ENCODE measurements around the gene CACNB2.
A peak's percentile ranks its signal among the peaks of the same experiment; 100 is the strongest.

CACNB2 gene

DNA sequence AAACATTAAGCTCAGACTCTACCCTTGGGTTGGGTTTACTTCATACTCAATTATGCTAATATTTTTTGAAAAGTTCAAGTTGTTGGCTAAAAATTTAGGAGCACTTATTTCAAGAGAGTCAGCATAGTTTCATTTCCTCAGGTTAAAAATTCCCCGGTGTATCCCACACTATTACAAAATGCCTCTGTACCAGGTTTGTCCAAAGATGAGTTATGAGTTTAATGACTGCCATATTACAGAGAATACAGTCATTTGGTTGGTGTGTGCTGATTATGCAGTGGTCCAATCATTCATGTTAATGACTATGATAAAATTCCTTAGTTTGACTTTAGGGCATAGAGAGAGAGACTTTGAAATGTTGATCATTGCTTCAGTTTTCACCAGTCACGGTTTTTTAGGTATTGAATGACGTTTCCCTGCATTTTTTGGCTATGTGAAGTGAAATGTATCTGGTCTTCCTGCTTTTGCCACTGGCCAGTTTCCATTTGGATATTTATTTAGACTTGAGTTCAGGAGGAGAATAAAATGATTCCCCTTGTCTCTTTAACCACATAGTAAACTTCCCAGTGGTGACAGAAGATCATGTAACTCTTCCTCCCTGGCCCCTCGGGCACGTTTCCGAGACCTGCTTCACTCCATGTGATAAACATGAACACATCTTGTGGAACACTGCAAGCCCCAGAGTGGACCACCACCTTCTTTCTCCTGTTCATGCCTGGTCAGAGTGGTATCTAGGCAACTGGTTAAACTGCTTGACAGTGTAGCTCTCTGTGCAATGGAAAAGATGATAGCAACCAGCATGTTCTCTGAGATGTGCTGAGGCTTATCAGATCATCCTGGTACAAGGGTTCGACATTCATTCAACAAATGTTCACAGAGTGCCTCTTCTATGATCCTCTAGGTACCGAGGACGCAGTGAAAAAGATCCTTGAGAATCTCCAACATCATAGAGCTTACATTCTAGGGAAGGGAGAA, 153.6 kb downstream of the CACNB2 start:
- DNase-seq = no peak

DNA sequence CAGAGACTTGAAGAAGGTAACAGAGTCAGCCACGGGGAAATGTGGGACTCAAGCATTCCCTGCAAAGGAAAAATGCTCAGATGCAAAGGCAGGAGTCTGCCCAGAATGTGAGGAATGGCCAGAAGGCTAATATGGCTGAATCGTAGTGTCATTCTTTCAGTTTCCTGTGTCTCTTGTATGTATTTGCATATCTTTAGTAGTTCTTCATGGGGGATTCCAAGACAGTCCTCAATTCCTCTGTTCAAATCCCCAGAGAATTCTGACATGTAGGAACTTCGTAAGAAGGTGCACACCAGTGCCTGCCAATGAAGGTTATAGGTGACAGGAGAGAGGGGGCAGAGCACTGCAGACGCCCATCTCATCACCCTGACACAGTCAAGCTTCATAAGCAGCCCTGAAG, 154.4 kb downstream of the CACNB2 start:
- no peak for DNase-seq

DNA sequence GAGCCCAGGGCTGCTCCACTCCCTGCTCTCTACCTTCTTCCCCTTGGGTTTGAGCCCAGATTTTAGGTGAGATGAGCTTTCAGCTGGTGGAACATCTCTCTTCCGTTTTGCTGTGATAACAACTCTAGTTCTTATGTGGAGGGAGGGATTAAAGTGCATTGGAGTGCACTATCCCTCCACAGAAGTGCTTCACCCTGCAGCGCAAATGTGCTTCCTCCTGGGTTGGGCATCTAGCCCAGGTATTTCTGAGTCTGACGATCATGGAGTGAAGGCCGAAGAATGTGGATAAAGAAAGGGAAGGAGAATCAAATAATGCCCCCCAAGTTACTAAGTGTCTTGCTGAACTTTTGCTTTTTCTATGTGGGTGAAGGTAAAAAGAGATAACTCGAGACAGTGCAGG, 157.4 kb downstream of the CACNB2 start:
- no peak for DNase-seq

DNA sequence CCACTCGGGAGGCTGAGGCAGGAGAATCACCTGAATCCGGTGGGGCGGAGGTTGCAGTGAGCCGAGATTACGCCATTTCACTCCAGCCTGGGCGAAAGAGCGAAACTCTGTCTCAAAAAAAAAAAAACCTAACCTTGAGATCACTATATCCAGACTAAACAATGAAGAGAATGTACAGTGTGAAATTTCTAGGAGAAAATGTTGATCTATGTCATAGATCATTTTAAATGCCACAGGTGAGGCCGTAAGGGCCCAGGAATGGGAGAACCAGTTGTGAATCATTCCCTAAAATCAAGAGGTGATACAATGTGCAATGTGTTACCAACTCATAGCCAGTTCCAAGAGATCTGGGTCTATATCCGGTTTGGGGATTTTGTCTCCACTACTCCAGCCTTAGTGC, 158.0 kb downstream of the CACNB2 start:
- no peak for DNase-seq

DNA sequence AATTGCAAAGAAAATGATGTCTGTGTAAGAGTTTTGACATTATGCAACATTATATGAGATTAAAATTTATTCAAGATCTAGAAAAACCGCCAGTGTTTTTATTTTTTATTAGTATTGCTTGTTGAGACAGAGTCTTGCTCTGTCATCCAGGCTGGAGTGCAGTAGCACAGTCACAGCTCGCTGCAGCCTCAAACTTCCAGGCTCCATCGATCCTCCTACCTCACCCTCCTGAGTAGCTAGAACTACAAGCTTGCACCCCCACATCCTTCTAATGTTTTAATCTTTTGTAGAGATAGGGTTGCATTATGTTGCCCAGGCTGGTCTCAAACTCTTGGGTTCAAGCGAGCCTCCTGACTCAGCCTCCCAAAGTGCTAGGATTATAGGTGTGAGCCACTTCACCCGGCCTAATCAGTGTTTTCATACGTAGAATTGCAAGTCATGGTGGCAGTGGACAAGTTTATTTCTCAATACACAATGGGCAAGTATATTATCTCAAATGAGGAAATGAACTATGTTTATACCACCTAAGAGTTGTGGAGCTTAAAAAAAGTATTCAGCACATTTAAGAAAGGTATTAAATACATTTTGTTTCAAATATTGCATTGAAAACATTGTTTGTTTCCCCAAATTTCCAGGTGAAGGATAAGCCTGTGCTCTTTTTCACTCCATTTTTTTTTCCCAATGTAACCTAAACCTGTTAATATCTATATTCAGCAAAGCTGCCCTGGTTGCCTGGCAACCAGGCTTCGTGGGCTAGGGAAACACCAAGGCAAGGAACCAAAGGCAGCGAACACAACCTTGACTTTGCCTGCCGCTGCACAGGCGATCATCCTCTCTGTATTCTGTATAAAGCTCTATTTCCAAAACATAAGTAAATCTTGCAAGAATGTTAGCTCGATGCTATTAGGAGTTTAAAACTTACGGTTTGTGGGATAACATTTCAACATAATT, 163.9 kb downstream of the CACNB2 start:
- DNase-seq = peak in 3 of 4 experiments; percentile 35 to 45 (median 39)

DNA sequence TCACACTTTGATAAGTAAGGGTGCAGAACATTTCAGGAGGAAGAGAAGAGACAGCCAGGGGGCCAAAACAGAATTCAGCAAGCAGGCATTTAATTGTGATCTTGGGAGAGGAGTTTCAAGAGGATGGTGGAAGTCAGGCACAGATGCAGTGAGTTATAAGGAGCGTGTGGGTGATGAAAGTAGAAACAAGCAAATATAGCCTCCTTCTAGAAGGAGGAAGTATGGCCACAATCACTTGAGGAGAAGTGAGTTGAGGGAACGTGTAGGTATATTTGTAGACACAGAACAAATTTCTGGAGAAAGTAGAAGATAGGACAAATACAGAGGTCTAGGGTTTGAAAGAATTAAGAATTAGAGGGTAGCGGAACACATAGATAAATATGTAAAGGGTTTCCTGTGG, 165.8 kb downstream of the CACNB2 start:
- peak; percentile 17 to 61 (median 41) for DNase-seq

DNA sequence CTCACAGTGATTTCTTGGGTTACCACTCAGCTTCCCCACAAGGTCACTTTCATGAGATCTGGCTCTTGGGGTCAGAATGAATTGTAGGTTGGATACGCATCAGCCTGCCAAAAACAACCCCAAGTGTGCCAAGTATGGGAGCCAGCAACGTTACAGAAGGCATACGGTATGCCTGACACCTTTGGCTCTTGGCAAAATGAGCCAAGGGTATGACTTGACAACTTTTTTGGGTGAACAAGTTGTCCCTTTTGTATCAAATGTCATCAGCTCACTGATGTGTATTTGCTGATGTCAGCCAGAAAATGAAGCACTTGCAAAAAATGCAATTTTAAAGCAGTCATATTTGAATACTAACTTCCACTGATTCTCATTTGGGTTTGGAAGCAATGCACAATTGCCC, 168.4 kb downstream of the CACNB2 start:
- no peak for DNase-seq

DNA sequence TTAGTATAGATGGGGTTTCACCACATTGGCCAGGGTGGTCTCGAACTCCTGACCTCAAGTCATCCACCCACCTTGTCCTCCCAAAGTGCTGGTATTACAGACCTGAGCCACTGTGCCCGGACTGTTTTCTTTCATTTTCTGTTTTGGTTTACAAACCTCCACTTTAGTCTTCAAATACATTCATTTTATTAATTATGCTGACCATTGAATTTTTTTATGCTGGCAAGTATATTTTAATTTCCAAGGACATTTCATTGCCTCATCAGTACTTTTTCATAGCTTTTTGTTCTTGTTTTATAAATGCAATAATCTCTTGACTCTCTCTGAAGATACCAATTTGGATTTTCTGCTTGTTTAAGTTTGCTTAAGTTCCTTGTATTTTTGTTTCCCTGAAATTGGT, 170.5 kb downstream of the CACNB2 start:
- no peak for DNase-seq

DNA sequence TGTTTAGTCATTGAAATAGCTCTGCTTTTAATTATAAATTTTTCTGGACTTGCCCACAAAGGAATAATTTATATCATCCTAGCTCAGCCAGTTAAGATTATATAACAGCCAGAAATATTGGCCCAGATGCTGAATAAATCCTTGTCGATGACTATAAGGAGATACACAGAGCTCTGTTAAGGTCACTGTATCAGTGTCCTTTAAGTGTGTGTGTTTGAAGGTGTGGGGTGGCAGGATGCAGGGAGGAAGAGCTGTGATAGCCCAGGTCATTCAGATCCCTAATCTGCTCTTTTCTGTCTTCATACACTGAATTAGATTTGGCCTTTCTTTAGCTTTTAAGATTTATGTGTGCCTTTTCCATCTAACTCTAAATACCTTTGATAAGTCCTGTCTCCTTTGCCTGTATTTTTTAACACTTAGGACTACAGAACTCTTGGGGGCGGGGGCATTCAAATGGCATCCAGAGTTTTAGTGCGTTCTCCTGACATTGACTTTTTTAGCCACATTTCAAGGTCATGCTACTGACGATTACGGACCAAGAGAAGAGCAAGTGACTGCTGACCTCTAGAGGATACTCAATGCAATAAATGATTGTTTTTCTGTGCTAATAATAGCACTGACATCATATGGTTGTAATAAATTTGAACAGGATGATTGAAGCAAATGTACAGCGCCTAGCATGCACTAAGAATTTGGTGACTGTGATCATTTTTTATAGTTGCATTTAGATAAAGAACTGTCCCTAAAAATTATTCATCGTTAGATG, 172.3 kb downstream of the CACNB2 start:
- DNase-seq = peak; percentile 29 to 74 (median 54)

DNA sequence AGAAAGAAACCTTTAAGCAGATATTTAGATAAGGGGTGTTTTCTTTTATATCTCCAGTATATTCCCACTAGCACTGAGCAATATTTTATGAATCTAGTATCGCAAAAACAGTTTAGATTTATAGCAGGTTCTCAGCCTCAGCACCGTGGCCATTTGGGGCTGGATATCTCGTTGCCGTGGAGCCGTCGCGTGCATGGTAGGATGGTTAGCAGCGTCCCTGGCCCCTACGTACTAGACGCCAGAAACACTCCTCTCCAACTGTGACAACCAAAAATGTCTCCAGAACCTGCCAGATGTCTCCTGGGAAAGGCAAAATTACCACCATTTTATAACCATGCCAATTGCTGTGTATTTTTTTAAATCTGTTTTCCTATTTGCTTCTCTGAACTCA, 172.9 kb downstream of the CACNB2 start:
- no peak for DNase-seq

DNA sequence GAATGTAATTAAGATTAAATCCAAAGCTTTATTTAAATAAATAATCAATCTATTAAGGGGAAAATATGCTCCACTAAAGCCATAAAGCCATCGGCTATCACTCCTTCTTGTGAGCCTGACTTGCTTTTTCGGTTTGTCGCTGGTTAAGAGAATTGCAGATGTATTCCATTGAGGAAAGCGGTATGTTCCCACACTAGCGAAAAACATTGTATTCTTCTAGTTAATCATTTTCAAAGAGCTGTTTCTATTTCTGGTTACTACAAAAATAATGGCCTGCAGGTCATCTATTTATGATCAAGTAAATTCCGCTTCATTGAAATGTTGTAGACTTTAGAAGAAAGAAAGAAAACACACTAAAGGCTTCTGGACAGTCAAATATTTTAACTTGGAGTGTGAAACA, 173.4 kb downstream of the CACNB2 start:
- no peak for DNase-seq

DNA sequence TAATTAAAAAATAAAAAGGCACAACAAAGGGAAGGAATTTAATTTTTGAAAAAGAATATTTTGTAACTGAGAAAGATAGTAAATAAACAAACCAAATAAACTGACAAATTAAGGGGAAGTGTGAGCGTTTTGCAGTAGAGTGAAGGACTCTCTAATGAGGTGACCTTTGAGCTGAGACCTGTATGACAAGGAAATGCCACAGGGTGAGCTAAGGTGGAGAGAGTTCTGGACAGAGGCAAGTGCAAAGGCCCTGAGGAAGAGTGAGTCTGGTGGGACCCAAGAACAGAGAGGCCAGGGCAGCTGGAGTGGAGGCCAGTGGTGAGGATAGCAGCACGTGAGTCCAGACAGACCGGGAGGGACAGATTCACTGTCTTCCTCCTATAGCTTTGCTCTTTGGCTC, 179.4 kb downstream of the CACNB2 start:
- no peak for DNase-seq

DNA sequence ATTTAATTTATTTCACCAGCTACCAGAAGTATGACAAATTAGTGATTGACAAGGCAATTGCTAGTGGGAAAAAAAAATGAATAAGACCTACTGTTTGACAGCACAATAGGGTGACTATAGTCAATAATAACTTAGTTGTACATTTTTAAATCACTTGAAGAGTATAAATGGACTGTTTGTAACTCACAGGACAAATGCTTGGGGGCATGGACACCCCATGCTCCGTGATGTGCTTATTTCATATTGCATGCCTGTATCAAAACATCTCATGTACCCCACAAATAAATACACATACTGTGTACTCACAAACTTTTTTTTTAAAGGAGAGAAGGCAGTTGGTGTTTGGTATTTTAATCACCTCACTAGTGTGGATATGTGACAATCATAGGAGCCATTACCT, 181.1 kb downstream of the CACNB2 start:
- no peak for DNase-seq

DNA sequence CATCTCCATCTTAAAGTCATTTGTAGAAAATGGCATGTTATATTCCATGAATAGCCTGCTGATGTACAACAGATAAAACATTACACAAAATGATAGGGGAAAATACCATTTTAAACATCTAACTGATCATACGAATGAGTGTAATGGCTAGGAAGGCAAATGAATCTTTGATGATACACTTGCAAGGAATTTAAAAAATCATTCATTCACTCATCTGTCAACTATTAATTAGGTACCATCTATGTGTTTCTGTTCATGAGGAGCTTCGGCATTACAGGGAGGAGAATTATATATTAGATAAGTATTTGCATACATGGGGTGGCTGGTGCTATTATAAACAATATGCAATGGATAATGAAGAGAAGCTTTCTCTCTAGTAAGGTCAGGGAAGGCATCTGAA, 183.7 kb downstream of the CACNB2 start:
- no peak for DNase-seq

DNA sequence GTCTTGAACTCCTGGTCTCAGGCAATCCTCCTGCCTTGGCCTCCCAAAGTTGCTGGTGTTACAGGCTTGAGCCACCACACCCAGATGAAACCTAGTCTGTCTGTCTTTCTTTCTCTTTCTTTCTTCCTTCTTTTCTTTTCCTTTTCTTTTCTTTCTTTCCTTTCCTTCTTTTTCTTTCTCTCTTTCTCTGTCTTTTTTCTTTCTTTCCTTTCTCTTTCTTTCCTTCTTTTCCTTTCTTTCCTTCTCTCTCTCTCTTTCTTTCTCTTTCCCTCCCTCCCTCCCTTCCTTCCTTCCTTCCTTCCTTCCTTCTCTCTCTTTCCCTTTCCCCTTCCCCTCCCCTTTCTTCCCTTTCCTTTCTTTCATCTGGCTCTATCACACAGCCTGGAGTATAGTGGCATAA, 185.2 kb downstream of the CACNB2 start:
- DNase-seq = no peak

DNA sequence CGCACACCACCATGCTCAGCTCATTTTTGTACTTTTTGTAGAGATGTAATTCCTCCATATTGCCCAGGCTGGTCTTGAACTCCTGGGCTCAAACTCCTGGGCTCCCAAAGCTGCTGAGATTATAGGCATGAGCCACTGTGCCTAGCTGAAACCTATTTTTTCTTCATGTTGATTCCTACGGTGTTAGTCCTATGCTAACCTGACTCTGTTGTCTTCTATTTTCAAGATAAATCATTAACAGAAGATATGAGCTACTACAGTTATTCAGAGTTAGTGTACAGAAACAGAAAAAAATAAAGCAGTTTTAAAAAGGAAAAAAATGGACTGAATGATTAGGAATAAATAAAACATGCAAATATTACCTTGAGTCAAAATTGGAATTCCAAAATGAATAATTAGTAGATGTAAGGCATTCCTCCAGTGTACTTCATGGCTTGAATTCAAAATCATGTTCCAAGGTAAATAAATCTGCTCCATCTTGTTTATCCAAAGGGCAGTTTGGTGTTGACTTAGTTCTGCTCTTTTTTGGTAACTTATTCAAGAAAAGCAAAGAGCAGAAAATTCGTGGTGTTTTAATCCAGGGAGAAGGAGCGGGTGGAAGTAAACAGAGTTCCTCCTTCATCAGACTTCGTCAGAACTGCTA, 185.8 kb downstream of the CACNB2 start:
- DNase-seq = no peak

DNA sequence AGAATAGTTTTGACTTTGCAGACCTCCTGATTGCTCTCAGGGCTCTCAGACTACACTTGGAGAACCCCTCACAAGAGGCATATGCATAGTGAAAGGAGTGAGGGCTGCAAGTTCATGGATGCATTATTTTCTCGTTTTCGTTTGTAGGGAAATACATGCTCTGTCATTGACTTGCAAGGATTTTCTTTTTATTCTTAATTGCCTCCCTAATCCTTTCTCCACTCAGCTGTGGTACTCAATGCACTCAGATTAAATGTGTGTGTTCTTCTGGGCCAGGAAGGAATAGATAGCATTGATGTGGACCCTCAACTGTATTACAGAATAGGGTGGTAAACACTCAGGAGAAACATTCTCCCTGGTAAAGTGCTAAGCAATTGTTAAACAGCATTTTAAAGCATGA, 188.7 kb downstream of the CACNB2 start:
- DNase-seq = no peak

DNA sequence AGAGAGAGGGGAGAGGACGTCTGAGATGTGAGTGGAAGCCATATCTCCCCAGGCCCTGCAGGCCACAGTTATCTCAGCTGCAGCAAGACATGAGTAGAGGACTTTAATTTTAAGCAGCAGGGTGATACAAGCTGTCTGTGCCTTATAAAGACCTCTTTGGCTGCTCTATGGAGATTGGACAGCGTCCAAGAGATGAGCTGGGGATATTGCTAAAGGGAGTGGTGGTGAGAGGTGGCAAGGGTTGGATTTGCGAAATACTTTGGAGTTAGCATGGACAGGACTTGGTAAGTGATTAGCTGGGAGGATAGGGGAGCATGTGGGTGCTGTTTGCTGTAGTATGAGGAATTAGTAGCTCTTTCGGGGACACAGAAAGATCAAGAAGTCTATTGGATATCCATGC, 191.8 kb downstream of the CACNB2 start:
- no peak for DNase-seq

DNA sequence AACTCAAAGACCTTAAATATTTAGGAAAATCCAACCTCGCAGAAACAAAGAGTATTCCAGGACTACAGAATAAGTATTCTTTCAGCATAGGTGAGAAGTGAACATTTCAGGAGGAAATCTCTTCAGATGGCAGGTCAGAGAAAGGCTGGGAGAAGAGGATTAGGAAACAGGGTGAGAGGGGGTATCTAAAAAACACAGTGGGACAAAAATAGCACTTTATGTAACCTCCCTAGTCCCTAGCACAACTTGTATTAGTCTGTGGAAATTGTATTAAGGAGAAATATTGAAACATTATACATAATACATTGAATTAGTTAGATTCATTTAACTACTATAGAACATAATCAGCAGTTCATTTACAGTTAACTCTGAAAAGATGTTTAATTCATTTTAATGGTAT, 192.3 kb downstream of the CACNB2 start:
- DNase-seq = no peak

DNA sequence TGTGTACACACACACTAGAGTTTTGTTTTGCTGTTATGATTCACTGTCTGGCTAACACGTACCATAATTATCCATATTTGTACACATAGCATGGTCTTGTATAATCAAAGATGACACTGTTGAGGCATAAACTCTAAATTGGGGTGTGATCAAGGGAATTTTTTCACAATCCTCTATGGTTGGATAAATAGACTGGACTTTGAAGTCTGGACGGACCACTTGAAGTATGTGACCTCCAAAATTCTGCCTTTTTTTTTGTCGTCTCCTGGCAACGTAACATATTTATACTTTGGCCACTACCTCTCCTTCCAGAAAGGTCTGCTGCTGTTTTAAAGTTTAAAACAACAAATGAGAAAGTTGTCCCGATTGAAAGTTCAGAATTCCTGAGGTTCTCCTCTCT, 193.4 kb downstream of the CACNB2 start:
- DNase-seq = no peak

DNA sequence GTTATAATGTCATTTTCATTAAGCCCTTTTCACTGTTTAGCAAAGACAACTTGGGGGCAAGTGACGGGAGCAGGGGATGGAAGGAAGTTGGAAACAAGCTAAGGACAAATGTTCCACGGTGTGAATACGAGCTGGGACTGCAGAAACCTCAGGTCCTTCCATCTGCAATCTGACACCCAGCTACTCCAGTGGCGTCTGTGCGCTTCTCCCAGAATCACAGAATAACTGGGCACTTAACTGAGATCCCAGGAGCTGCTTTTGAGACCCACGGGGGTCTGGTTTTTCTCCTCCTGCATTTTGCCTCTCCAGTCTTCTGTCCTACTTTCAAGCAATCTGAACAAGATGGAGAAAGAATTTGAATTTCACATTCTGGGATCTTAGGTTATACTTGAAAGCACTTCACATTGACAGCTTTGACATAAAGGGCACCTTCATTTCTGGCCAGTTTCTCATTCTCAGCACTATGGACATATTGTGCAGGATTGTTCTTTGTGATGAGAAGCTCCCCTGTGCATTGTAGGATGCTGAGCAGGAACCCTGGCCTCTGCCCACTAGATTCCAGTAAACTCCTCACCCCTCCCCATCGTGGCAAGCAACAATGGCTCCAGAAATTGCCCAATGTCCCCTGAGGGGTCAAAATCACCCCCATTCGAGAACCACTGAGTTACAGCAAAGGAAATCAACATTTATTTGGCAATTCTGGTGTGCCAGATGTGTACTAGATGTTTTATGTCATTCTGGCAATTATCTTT, 194.1 kb downstream of the CACNB2 start:
- DNase-seq = no peak

All from suppressor macrophage (primary cell).